ENCODE data around the gene HLA-DPB1.

DNA sequence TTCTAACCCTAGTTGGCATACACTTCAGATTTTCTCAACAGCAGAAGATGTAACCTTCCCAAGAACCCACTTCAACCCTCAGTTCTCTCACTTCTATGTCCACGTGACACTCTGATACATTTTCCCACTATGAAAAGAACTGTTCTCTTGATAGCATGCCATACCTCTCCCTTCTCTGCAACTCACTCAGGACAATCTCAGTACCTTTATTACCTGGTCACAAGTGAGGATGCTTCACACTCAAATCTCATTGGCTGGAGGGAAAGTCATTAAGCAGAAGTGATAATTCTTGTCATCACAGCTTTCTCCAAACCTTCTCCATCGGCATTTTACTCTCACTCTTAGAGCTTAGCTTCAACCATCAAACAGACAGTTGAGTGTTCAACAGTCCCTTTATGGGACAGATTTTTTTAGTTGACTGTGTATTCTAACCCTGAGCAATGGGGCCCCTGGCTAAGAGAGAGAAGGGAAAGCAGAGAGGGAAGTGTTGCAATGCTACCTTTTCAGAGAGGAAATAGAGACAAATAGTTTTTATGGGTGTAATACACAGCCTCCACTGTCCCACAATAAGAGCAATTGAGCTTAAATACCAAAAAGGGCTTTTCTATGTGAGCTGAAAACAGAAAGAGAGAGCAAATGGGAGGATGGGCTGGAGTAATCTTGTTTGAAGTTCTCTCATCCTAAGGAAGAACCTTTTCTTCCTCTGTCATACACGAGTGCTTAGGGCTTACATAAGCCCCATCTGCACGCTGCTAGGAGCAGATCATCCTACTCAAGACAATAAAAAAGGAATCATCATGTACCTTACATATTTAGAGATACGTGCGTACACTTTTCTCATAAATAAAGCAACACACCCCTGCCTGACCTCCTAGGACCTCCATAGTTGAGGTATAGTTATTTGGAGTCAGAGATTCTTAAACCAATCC is 18.3 kb upstream of the HLA-DPB1 start:
- TF ChIP-seq, protein P1, sequence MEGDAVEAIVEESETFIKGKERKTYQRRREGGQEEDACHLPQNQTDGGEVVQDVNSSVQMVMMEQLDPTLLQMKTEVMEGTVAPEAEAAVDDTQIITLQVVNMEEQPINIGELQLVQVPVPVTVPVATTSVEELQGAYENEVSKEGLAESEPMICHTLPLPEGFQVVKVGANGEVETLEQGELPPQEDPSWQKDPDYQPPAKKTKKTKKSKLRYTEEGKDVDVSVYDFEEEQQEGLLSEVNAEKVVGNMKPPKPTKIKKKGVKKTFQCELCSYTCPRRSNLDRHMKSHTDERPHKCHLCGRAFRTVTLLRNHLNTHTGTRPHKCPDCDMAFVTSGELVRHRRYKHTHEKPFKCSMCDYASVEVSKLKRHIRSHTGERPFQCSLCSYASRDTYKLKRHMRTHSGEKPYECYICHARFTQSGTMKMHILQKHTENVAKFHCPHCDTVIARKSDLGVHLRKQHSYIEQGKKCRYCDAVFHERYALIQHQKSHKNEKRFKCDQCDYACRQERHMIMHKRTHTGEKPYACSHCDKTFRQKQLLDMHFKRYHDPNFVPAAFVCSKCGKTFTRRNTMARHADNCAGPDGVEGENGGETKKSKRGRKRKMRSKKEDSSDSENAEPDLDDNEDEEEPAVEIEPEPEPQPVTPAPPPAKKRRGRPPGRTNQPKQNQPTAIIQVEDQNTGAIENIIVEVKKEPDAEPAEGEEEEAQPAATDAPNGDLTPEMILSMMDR (IDR thresholded peaks at IDR 0.05; ENCODE audit: poor library complexity, severe bottlenecking), result no peak
- TF ChIP-seq EP300 (conservative IDR thresholded peaks at IDR 0.05; ENCODE audit: poor library complexity, severe bottlenecking) (no peak), POLR2AphosphoS5 (IDR thresholded peaks at IDR 0.05) (no peak)

Measured in neural cell (in vitro differentiated cells).